RWPE1 (cell line): Measurements from ENCODE around the gene OXER1.

Source experiments
- CTCF ChIA-PET: fragments of 350-600 bp; sonication (Branson Sonifier 250); formaldehyde crosslinking; extraction: SDS; loops from one replicate; lab custom pipeline; 2021; lab: Yijun Ruan, JAX
- POLR2A ChIA-PET: fragments of 400-600 bp; formaldehyde crosslinking; extraction: SDS; loops from one replicate; lab custom pipeline; 2020; ENCODE audit warnings: antibody characterized with exemption; ENCODE audit not compliant: low non-redundant PET; lab: Yijun Ruan, JAX
- DNase-seq: peaks from one replicate; pipeline ENCODE4 v3.0.0; 2012; ENCODE audit warnings: low spot score
- H3K27ac ChIP-seq: fragments of 450-650 bp; 2 replicates; pipeline ENCODE4 v1.5.1; 2017
- CTCF ChIP-seq: fragments of 450-650 bp; conservative IDR thresholded peaks from 2 replicates; pipeline ENCODE4 v1.5.1; 2017; ENCODE audit warnings: low read depth, mild to moderate bottlenecking

The OXER1 gene

GRCh38 chr2:42801381-42801780, 37.4 kb upstream of the OXER1 start:
- no peak overlapping the region for H3K27ac ChIP-seq
- no peak for DNase-seq
- POLR2A ChIA-PET: no interaction called here
- CTCF ChIA-PET: interaction anchor here (0.9 kb wide), 1 partner anchor 12 kb away, joined by 3 read pairs; no protein-coding TSS in a partner anchor
- TF ChIP-seq CTCF: no peak

GRCh38 chr2:42800981-42801380, 37.0 kb upstream of the OXER1 start:
- ChIA-PET POLR2A (no interaction called here), CTCF (interaction anchor here (0.9 kb wide), 1 partner anchor 12 kb away, joined by 3 read pairs; no protein-coding TSS in a partner anchor)
- no peak overlapping the region for H3K27ac ChIP-seq
- no peak for DNase-seq
- TF ChIP-seq CTCF: no peak

- no peak for DNase-seq
- no peak overlapping the region for H3K27ac ChIP-seq
- ChIA-PET CTCF (interaction anchor here (0.9 kb wide), 1 partner anchor 13 kb away, joined by 3 read pairs; no protein-coding TSS in a partner anchor), POLR2A (no interaction called here)
- TF ChIP-seq CTCF: no peak
These were observed 36.6 kb upstream of the OXER1 start for GRCh38 chr2:42800461-42800962.

GRCh38 chr2:42799881-42800280, 35.9 kb upstream of the OXER1 start:
- CTCF ChIA-PET: no interaction called here
- POLR2A ChIA-PET: no interaction called here

GRCh38 chr2:42797281-42797680, 33.3 kb upstream of the OXER1 start:
- POLR2A ChIA-PET: no interaction called here

More at GRCh38 chr2:42799881-42800280, 35.9 kb upstream of the OXER1 start:
- no peak for DNase-seq
- no peak overlapping the region for H3K27ac ChIP-seq
- TF ChIP-seq CTCF: no peak

More at GRCh38 chr2:42797281-42797680, 33.3 kb upstream of the OXER1 start:
- no peak for TF ChIP-seq CTCF
- CTCF ChIA-PET: no interaction called here
- DNase-seq: no peak
- H3K27ac ChIP-seq: no peak overlapping the region
